HG02885 (cell line): Measurements from ENCODE around the gene DPH2.

Experiments
- ATAC-seq: cut with Tn5 transposase; IDR thresholded peaks from one replicate; pipeline ENCODE4 v1.9.1; 2021; ENCODE audit warnings: mild to moderate bottlenecking; ENCODE audit not compliant: unreplicated experiment, poor library complexity

Gene DPH2

DNA sequence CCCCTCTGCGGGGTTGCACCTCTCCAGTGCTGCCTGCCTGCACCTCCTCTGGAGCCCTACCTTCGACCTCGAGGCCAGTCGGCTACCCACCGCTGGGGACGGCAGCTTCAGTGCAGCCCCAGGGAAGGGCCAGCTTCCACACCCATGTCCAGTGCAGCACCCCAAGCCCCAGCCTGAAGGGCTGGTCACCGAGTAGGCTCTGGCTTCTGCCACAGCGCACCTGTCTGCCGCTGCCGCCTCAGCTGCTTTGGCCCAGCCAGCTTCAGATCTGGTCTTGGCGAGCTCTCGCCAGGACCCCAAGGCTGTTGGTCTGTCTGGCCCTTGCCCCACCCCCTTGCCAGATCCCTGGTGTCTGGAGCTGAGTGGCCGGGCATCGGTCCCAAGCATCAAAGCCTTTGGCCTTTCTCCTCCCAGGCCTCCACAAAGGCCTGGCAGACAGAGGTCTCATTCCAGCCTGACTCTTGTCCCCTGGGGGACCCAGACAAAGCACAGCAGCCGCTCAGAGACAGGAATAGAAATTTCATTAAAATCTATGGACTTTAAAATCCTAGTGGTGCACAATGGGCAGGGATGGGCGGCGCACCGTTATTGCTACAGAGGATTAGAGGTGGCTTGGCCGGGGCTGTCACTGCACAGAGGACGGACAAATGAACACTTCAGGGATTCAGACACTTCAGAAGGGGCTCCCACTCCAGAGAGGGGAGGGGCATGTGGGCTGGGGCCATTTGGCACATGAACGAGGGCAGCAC, 26.3 kb downstream of the DPH2 start:
- no peak for ATAC-seq

DNA sequence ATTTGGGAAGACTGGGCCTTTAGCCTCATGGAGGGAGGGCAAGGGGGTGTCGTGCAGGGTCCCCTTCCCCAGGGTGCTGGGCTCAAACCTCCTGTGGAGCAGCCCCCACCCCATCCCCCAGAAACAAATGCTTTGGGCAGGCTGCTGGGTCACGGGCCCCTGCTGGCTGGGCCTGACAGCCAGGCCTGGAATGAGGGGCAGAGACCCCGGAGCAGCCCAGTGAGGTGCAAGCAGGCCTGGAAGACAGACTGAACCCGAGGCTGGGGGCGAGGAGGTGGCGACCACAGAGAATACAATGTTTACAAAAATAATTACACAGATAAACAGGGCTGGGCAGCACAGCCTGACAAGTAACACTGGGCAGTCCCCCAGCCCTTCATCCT, 26.9 kb downstream of the DPH2 start:
- no peak for ATAC-seq

DNA sequence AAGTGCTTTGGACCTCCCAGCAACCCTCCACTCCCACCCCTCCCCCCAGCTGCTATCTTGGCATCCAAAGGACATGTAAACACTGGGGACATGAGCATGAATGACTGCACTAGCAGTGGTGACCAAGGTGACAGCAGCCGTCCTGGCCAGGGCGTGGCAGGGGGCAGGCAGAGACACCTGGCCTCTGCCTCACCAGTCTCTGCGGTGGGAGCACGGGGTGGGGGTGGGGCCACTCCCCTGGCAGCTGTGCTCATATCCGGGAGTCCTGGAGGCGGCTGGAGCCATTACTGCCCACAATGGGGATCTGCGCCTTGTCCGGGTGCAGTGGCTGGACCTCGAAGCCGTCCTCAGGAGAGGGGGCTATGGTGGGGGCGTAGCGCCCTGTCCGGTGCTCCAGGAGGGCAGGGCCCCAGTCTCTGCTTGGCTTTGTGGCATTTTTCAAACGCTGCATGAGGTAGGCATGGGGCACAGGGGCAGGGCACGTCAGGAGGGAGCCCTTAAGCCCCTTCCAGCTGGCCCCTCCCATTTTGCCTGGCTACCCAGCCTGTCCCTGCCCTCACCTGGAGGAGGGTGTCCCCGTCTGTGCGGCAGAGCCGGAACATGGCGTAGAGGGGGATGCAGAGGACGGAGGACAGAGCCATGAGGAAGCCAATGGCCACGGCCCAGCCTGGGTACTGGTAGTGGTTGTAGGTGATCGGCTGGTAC, 27.6 kb downstream of the DPH2 start:
- no peak for ATAC-seq

DNA sequence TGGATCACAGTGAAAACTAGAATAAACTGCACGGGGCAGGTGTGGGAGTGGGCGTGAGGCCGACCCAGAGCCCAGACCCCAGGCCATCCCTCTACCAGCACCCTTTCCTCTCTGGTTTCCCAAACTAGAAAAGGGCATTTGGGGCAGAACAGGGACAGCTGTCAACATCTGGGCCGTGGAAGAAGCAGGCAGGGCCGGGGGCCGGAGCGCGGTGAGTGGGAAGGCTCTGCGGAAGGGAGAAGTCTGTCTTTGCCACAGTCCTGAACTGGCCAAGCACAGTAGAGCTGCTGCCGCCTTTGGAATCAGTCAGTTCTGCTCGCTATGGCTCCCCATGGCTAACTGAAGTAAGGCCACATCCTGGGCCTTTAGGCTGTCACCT, 28.2 kb downstream of the DPH2 start:
- ATAC-seq, result no peak

DNA sequence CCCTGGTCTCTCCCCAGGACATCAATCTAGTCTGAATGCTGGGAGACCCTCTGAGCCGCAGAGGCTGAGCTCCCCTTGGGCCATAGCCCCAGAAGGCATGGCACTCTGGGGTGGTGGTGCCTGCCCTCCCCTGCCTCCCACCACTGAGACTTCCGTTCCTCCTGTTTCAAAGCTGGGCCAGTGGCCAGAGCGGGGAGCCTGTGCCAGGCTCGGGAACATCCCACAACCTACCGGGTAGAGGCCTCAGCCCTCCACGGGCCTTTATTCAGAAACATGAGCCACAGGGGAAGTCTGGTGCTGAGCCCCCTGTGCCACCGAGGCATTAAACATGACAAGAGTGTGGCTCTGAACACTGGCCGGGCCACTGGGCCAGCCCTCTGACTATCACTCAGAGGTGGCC, 29.6 kb downstream of the DPH2 start:
- ATAC-seq, result no peak

DNA sequence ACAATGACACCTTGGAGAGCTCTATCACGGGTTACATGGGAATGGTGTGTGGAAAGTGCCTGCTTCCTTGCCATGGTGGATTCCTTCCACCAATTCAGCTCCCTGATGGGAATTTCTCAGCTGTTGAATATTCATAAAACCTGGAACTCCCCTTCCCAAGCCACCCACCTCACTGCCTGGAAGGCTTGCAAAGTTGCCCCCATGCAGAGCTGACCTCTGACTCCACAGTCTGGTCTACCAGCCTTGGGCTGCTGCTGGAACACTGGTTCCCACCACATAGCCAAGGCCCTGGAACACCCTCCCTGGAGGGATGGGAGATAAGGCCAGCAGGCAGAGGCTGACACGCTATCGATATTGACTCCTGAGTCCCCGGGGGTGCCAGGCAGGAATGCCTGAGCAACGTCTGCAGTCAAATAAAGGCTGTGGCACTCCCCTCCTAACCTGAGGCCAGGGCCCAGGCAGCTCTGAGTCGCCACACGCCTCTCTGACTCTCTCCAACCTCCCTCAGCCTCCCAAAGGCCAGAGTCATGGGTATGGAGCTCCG, 30.4 kb downstream of the DPH2 start:
- no peak for ATAC-seq

DNA sequence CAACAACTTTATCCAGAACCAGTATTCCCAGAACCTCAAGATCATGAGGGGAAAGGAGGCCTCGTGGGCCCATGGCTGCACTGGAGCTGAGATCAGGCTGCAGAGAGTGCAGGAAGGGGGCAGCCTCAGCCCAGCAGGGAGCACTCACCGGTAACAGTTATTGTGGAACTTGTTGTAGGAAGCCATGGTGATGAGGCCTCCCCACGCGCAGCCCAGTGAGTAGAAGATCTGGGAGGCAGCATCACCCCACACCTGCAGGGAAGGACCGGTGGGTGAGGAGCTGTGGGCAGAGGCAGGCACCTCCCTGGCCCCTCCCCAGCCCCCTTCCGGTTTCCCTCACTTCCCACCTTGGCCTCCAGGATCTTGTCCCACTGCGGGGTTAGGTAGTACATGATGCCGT, 32.4 kb downstream of the DPH2 start:
- ATAC-seq, result no peak

DNA sequence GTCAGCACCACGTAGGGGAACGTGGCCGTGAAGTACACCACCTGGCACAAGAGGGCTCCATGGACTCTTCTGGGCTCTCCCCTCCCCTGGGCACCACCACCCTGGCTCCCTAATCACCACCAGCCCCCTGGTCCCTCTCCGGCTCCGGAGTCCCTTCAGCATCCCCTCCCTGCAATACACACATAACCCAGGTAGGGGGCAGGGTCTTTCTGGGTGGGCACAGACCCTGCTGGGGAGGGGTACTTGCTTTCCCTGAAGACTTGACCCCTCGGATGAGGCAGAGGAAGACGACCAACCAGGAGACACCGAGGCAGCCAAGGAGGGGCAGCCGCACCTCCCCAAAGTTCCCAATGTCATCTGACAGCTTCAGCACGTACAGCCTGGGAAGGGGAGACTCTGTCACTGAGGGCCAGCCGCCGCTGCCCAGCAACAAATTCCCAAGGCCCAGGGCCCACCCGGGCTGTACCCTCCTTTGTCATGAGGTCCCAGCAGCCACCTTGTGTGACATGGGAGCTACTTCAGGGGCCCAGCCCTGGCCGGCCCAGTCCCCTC, 32.9 kb downstream of the DPH2 start:
- ATAC-seq, result no peak

DNA sequence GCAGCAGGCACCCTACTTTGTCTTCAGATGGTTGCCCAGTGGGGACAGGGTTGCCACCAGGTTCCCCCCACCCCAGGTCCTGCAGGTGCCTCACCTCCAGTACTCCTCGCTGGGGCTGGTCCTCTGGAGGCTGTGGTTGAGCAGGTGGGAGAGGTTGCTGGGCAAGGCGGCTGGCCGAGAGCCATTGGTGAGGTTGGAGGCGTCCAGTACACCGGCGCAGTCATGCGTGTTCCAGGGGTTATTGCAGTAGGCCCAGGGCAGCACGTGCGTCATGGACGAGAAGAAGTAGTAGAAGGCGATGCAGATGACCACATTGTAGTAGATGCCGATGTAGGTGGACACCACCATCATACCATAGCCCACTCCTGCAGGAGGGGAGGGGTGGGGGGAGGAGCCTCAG, 38.4 kb downstream of the DPH2 start:
- ATAC-seq, result no peak

DNA sequence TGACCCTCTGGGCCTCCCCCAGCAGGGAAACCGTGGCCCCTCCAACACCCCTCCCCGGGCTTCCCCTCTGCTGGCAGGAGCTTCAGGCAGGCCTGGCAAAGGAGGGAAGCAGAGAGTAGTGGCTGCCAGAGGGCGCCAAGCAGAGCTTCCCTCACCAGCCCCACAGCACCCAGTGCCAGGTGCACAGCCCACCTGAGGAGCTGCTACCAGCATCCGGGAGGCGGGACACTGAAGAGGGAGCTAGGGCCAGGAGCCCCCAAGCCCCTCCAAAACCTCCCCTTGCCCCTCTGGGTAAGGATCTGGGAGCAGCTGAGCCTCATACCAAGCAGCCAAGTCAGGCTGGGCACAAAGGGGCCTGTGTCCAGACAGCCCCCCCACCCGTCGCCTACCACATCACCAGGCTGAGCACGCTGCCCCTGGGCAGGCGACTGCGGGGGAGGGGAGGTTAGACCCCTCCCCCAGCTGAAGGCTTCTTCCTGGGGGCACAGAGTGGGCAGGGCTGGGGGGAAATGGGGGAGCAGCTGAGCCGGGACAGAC, 41.2 kb downstream of the DPH2 start:
- ATAC-seq, result no peak

DNA sequence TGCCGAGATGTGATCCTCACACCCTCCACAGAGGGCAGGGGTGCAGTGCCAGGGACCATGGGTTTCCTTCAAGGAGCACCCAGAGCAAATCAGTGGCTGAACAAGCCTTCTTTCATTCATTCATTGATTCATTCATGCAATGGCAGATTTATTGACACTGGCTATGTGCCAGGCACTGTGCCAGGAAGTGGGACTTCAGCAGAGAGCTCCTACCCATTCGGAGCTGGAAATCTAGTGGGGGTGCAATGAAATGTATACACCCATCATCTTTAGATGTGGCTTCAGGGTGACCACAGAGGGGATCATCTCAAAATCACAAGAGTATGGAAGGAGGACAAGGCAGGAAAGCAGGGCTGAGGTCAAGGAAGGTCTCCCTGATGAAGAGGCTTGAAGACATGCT, 42.6 kb downstream of the DPH2 start:
- no peak for ATAC-seq

DNA sequence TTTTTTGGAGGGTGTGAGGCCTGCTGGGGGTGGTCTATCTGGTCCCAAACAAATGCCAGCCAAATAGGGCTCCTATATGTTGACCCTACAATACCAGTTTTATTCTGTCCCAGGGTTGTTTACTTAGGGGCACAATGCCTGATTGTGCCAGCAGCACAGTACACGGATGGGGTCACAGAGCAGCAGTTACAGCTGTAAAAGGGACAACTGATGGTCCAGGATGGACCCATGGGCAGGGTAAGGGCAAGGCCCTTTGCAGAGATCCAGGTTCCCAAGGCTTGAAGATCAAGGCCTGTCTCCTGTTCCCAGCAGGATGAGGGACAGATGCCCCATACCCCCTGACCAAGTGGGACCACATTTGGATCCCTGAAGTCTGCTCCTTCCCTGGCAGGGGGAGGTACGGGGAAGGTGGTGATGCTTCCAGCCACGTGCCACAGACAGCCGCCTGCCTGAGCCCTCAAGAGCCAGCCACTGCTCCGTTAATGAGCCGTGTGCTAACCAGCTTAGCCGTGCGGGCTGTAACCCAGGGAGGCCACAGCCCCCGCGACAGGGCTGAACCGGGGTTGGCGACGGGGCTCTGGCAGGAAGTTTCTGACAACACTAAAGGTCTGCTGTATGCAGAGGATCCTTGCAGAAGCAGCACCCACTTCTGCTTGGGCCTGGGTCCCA, 43.3 kb downstream of the DPH2 start:
- ATAC-seq, result no peak

DNA sequence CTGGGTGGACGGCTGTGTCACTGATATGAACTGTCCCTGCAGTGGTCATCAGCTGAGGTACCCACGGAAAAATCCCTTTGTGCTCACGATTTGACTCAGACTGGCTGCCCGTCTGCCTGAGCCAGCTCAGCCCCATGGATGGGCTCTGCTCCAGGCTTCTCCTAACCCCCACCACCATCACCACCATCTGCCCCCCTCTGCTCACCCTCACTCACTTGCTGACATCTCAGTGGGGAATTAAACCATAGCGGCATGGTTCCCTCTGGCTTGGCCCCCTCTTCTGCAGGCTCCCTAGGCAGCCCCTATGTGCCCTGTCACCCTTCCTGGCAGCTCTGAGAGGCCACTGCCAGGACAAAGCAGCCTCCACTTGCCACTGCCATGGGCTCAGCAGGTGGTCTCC, 44.1 kb downstream of the DPH2 start:
- ATAC-seq, result no peak

DNA sequence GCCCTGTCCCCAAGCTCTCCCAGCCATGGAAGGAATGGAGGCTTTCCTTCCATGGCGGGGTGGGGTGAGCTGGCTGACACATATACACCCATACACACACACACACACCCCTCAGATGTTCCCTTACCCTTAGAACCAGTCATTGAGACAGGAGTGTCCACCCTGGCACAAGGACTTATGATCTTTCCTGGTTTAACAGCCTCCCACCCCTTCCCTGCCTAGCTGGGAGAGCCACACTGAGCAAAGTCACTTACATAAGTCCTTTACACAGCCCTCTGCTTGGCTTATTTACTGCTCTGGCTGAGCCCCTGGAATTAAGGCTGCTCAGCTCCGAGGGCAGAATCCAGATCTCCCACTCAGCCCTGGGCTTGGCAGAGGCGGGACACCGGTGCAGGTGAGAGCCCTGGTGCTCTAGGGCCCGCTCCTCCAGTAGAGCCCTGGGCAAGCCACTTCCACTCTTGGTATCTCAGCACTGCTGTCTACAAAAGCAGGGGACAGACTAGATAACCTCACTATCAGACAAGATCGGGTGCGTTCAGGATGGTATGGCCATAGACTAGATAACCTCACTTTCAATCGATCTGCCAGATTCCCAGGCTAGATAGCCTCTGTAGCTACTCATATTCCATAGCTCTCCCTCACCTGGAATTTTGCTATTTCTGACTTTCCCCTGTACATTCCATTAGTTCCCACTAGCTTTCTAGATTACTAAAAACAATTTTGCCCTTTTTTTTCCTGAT, 44.7 kb downstream of the DPH2 start:
- no peak for ATAC-seq

DNA sequence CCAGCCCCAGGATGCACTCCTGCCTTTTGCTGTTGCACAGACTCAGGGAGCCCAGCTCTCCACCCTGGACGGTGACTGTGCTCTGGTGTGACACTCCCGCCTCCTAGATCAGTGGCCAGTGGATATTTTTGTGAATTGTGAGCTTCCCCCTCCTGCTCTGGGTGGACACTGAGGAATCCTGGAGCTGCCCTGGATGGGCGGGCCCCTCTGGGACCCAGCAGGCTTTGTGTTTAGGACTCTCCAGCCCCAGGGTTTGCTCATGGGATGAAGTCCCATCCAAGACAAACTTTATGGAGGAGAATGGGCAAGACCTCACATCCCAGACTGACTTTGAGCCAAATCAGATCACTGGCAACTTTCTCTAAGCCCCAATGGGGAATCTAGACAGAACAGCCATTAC, 45.4 kb downstream of the DPH2 start:
- ATAC-seq, result no peak

DNA sequence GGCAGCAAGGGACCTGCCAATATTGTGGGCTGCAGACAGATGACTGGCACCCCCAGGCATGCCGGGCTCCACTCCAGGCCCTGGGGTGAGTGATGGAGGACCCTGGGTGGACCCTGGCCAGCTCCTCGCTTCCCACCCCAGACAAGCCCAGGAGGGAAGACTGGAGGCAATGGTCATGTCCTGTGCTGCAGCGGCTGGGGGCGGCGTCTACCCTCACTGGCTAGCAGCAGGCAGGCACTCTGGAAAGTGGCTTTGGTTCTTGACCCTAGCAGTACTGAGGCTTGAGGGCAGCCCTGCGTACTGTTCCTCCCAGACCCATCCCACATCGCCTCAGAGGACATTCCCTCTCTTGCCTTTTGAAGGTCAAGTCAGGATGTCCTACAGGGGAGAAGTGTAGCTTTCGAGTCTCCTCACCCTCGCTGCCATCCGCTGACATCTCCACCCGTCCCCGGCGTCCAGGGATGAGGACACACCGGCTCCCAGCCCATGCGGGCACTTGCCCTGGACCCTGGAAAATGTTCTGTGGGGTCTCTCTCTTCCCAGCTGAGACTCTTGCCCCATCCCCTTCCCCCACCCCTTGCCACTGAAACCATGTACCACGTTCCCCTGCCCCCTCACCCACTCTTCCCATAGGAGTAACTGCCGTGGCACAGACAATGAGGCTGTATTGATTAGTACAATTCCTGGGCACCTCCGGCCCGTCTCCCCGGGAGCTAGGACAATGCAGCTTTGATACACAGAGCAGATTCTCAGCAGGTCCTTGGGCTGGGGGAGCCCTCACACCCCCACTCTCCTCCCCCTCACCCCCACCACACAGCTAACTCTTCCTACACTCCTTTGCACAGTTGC, 46.5 kb downstream of the DPH2 start:
- no peak for ATAC-seq

DNA sequence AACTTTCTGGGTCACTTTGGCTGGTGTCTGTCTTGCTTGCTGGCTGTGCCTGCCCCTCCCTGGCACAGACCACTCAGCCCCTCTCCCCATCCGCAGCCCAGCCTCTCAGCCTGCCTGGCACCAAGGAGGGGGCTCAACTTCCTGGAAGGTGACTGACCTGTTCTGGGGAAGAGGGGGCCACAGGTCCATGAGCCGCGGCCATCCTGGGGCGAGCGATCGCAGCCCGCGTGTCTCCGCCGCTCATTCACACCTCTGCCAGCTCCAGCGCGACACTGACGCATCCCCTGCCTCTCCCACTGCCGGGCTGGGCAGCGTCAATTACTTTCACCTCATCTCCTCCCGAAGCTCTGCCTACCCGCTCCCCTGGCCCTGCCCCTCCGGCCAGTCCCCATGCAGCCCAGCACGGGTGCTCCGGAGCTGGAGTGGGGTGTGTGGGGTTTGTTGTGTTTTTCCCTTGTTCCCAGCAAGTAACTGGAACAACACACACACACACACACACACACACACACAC, 47.1 kb downstream of the DPH2 start:
- ATAC-seq, result no peak

DNA sequence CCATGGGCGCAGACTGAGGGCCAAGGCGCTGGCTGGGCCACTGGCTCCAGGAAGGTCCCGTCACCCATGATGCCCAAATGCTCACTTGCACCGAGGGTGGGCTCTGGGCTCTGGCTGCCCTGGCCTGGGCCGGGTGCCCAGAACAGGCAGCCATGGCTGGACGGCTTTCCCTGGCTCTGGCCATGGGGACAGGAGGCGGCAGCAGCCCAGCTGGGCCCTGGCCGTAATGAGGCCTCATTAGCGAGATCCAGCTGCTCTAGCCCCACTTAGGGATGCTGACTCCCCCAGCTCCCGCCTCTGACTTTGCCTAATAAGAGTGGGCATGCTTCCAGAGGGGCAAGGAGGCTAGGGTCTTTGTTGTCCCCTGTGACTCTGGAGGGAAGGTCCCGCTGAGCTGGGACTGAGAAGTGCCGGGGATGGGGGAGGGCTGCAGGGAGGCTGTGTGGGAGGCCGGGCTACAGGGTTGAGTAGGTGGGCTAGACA, 49.7 kb downstream of the DPH2 start:
- ATAC-seq, result no peak

DNA sequence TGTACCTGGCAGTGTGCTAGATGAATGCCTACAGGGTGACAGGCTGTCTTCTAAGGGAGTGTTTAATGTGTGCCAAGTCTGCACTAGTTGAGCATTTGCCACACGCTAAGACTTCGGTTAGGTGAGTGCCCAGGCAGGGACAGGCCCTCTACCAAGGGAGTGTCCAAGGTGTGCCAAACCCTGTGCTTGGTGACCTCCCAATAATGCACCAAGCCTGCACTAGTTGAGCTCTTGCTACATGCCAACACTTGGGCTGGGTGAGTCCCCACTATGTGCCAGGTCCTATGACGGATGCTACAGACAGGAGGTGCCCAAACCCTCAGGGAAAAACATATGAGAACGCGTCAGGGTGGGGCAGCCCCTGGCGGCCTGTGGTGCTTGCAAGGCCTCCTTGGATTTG, 50.7 kb downstream of the DPH2 start:
- no peak for ATAC-seq
